ENCODE measurements around the gene ZNF317. TPM values are rescaled to one million over a fixed set of nuclear protein-coding genes. Genes with fewer than 3 reads are reported as not detected.
A peak's percentile ranks its signal among the peaks of the same experiment; 100 is the strongest.
"Not testable (repeated sequence)": the region's sequence is repeated elsewhere in the genome, so short reads cannot be mapped to it uniquely, and the experiment has no call there.

ZNF317 gene
- total RNA-seq, 1 experiment from 2014 or later, result 45.4 TPM

DNA sequence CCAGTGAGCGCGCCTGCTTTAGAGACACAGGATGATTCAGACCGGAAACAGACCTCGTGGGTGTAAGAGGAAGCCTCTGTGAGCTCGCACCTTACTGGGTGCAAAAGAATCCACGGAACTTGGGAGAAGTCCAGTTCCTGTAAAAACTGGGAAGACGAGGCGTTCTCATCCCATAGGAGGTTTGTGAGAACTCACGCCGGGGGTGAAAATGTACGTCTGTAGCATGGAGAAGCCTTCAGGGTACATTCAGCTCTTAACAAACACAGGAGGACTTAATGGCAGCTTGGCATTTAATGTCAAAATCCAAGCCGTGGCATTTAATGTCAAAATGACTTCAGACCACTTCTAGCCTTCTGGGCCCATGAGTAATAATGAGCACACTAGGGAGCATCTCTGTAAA is 21.2 kb downstream of the ZNF317 start:
- DNase-seq (ENCODE audit: low read depth, low spot score), result no peak
- in situ Hi-C loops (cut with HindIII; ENCODE audit: low pct_unique_long_range_greater_than_20kb, low sequenced_read_pairs), result no loop called here

DNA sequence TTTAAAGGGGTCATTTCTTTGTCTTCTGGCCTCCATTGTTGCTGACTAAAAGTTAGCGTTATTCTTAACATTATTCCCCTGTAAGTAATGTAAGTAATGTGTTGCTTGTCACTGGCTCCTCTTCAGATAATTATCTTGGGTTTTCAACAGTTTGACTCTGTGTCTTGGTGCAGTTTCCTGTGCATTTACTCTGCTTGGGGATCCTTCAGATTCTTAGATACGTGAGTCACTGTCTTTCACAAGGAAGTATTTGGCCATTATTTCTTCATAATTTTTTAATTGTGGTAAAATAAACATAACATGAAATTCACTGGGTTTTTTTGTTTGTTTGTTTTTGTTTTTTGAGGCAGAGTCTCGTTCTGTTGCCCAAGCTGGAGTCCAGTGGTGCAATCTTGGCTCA is 25.1 kb downstream of the ZNF317 start:
- no peak for DNase-seq (ENCODE audit: low read depth, low spot score)
- in situ Hi-C loops (cut with HindIII; ENCODE audit: low pct_unique_long_range_greater_than_20kb, low sequenced_read_pairs), result no loop called here

DNA sequence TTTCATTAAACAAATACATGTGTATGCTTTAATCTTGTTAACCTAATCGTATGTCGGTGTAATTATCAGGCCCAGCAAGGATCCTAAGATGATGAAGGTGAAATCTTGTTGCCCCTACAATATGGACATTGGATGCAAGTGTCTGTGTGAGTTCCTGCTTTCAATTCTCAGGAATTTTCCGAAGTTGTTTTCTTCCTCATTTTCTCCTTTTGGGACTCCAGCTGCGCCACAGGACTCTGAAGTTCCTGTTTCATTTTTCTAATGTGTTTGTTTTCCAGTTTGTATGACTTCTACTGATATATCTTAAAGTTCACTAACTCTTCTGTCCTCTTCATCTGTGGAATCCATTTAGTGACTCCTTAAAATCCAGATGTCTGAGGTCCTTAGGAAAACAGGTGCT is 26.6 kb downstream of the ZNF317 start:
- in situ Hi-C loops (cut with HindIII; ENCODE audit: low pct_unique_long_range_greater_than_20kb, low sequenced_read_pairs), result no loop called here
- DNase-seq (ENCODE audit: low read depth, low spot score), result no peak

DNA sequence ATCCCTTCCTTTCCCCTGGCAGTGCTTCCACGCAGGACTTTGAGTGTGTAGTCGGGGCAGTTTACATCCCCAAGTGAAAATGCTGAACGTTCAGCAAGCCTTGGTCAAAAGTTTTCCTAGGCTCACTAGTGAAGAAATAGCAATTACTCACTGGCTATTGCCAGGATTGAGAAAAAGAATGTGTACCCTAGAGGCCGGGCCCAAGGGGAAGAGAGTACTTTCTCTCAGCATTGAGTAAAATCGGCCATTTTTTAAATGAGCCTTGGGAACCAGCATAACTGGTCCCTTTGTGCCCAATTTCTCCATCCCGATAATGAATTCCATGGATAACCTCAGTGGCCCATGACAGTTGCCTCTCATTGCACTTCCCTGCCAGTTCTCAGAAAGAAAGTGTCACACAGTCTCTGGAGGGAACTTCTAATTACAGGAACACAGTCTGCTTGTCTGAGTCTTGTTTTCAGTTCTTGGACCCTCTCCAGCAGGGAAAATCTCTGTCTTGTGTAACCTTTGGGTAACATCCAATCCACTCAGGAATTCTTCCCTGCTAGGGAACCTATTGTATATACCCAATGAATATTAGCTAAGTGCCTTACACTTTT is 31.3 kb downstream of the ZNF317 start:
- in situ Hi-C loops (cut with HindIII; ENCODE audit: low pct_unique_long_range_greater_than_20kb, low sequenced_read_pairs), result no loop called here
- no peak for DNase-seq (ENCODE audit: low read depth, low spot score)

DNA sequence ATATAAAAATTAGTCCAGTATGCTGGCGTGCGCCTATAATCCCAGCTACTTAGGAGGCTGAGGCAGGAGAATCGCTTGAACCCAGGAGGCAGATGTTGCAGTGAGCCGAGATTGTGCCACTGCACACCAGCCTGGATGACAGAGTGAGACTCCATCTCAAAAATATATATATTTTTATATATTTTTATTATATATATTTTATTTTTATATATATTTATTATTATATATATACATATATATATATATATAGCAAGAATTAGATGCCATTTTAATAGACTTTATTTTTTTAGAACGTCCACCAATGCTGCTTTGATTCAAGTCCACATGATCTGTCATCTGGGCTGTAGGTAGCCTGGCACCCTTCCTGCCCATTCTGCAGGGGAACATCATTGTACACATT is 35.1 kb downstream of the ZNF317 start:
- DNase-seq (ENCODE audit: low read depth, low spot score), result no peak
- in situ Hi-C loops (cut with HindIII; ENCODE audit: low pct_unique_long_range_greater_than_20kb, low sequenced_read_pairs), result no loop called here

DNA sequence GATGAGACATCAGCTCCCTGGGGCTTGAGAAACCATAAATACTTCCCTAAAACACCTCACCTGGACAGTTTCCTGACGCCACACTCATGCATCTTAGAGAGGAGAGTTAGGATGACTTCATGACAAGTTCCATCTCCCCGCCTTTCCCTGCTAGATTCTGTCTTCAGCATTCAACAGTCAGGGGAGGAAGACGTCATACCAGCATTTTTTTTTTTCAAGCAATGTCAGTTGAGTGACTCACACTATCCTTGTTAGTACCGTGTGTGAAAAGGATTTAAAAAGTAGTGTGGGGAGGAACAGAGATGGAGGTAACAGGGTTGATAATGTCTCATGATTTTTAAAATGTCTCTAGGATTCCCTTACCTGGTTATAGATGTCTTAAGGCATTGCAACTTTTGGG is 38.7 kb downstream of the ZNF317 start, which contains the start of gene OR7D2:
Gene OR7D2, plus strand, starts transcription at position 79 of the 400 bp plus-strand sequence. CDS start 6,803 bp downstream, outside the sequence.
- in situ Hi-C loops (cut with HindIII; ENCODE audit: low pct_unique_long_range_greater_than_20kb, low sequenced_read_pairs), result no loop called here
- no peak for DNase-seq (ENCODE audit: low read depth, low spot score)

DNA sequence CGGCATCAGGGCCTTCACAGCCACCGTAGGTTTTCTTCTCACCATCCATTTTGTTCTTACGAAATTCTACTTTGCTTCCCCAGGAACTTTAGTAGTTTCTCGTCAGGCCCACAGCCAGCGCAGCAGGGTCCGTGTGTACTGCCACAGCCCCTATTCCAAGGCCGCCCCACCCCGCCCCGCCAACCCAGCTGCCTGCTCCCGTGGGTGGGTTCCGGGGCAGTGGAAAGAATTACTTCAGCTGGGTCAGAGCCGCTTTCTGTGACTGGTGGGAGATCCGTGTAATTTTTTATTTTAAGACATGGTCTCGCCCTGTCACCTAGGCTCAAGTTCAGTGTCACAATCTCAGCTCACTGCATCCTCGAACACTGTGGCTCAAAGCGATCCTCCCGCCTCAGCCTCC is 42.8 kb downstream of the ZNF317 start:
- no peak for DNase-seq (ENCODE audit: low read depth, low spot score)
- in situ Hi-C loops (cut with HindIII; ENCODE audit: low pct_unique_long_range_greater_than_20kb, low sequenced_read_pairs), result no loop called here

DNA sequence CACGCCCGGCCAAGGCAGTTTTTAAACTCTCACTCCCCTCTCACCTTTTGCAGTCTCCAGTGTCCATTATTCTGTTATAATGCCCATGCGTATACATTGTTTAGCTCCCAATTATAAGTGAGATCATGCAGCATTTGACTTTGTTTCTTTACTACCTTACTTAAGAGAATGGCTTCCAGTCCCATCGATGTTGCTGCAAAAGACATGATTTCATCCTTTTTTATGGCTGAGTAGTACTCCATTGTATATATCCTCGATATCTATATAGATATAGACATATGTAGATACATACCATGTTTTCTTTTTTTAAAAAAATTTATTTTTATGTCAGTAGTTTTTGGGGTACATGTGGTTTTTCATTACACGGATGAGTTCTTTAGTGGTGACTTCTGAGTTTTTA is 47.0 kb downstream of the ZNF317 start:
- in situ Hi-C loops (cut with HindIII; ENCODE audit: low pct_unique_long_range_greater_than_20kb, low sequenced_read_pairs), result no loop called here
- DNase-seq (ENCODE audit: low read depth, low spot score), result no peak

DNA sequence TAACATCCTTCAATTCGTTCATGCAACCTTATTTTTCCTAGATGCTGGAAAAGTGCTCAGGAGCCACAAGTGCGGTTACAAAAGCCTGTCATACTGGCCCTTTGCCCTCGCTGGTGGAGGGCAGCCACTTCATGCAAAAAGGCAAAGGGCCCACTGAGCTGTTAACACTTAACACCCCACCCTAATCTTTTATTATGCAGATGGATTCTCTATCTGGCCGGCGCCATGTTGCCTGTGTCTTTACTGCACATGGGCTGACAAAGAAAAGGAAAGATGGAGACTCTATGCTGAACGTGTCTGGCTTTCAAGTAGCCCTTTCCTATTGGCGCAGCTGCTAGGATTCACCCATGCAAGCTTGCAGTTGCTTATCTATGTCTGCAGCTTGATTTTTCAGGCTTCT is 49.3 kb downstream of the ZNF317 start:
- in situ Hi-C loops (cut with HindIII; ENCODE audit: low pct_unique_long_range_greater_than_20kb, low sequenced_read_pairs), result no loop called here
- no peak for DNase-seq (ENCODE audit: low read depth, low spot score)

DNA sequence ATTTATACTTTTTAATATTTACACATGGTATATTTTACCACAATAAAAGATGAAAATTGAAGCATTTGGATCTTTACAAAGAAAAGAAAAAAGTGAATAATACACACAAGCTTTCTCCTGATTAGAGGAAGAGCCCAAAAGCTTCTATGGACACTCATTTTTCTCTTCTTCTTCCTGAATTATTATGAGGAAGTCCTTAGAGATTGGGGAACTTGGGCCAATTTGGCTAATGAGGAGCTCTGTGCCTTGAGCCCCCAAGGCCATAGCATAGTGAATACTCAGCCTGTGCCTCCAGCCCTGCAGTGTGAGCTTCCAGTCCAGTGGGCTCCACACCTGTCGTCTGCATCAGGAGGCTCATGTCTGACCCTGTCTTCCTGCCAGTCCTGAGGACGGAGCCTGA is 57.8 kb downstream of the ZNF317 start:
- in situ Hi-C loops (cut with HindIII; ENCODE audit: low pct_unique_long_range_greater_than_20kb, low sequenced_read_pairs); DNase-seq (ENCODE audit: low read depth, low spot score): not testable (repeated sequence)

DNA sequence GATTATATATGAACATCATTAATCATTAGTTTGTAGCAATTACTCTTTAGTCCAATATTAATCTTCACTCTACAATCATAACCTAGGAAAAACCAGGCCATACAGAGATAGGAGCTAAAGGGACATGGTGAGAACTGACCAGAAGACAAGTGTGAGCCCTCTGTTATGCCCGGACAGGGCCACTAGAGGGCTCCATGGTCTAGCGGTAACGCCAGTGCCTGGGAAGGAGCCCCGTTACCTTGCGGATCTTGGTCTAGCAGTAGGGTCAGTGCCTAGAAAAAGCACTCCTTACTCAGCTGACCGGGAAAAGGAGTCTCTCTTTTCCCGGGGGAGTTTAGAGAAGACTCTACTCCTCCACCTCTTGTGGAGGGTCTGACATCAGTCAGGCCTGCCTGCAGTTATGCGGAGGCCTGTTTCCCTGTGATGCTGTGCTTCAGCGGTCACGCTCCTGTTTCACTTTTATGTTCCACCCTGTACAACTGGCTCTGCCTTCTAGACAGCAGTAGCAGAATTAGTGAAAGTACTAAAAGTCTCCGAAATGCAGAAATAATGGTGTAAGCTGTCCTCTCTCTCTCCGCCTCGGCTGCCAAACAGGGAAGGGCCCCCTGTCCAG is 65.4 kb downstream of the ZNF317 start:
- DNase-seq (ENCODE audit: low read depth, low spot score), result peak; percentile 62
- in situ Hi-C loops (cut with HindIII; ENCODE audit: low pct_unique_long_range_greater_than_20kb, low sequenced_read_pairs), result no loop called here

Other genes with a start within 250 kb of the ZNF317 start
- gene MUC16, start 130.0 kb upstream of the ZNF317 start, total RNA-seq (2014; rRNA removed; shearing (Covaris generic)), result not detected in 2 replicates
- gene OR1M1, start 53.3 kb upstream of the ZNF317 start, total RNA-seq (2014; rRNA removed; shearing (Covaris generic)), result not detected in 2 replicates
- not detected in 2 replicates for gene OR7G2, start 32.9 kb upstream of the ZNF317 start, total RNA-seq (2014; rRNA removed; shearing (Covaris generic))
- not detected in 2 replicates for gene OR7G1, start 24.6 kb upstream of the ZNF317 start, total RNA-seq (2014; rRNA removed; shearing (Covaris generic))
- gene OR7G3, start 13.4 kb upstream of the ZNF317 start, total RNA-seq (2014; rRNA removed; shearing (Covaris generic)), result not detected in 2 replicates
- 0.05 TPM in 1 of 2 replicates, not detected in the other for gene OR7D2, start 38.6 kb downstream of the ZNF317 start, total RNA-seq (2014; rRNA removed; shearing (Covaris generic))
- gene OR7D4, start 79.2 kb downstream of the ZNF317 start, total RNA-seq (2014; rRNA removed; shearing (Covaris generic)), result not detected in 2 replicates
- not detected in 2 replicates for gene OR7E24, start 110.5 kb downstream of the ZNF317 start, total RNA-seq (2014; rRNA removed; shearing (Covaris generic))
- 4.2 and 5.6 TPM in 2 replicates for gene ZNF699, start 169.4 kb downstream of the ZNF317 start, total RNA-seq (2014; rRNA removed; shearing (Covaris generic))
- 16.3 and 18.8 TPM in 2 replicates for gene ZNF559, start 183.8 kb downstream of the ZNF317 start, total RNA-seq (2014; rRNA removed; shearing (Covaris generic))
- 1.2 and 2.5 TPM in 2 replicates for gene ZNF177, start 222.6 kb downstream of the ZNF317 start, total RNA-seq (2014; rRNA removed; shearing (Covaris generic))

Data from SK-MEL-5 (cell line).